Hypothalamus (tissue), 51 donors: ENCODE results near the gene MADD.

Experiments used
- DNase-seq, 51 donors: peaks; one replicate each; lab custom pipeline; 2025; lab: John Stamatoyannopoulos, UW

The MADD gene

DNA sequence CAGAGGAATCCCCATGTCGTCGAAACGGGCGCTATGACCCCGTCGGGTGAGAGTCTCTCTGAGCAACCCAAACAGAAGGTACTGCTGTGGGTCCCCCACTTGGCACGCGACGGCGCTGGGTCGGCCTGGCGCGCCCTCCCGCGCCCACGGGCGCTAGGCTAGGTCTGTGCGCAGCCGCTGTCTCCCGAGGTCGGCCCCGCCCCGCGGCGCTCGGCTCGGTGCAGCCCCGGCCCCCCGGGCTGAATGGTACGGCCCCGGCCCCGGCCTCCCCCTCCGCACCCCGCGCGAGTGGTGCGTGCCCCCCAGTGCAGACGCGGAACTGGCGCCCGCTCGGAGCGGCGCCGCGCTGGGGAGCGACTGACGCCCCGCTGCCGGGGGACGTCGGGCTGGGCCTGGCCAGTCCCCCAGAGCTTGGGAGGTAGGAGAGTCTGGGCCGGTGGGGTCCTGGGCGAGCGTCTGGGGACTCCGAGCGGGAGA is at the start of gene MADD:
Gene MADD, plus strand, starts transcription at position 305 of the 477 bp plus-strand sequence.
- DNase-seq, result peak in 48 of 51 donors; percentile 43 to 96 (median 85)

DNA sequence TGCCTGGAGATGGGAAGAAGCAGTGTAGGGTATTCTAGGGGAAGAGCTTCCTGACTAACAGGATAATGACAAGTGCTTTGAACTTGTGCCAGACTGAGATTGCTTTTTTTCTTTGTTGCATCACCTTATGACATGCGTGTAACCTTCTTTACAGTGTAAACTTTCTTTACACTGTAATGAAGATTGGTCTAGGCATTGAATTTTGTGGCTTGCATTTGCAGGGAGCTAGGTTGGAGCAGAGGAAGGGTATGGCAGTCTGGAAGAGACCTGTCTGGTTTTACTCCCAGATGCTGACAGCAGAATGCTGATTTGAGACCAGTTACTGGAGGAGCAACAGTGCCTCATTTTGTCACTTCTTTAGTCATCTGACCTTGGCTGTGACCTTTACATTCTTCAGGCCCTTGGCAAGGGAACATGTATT is 49.5 kb upstream of the MADD start:
- no peak for DNase-seq

DNA sequence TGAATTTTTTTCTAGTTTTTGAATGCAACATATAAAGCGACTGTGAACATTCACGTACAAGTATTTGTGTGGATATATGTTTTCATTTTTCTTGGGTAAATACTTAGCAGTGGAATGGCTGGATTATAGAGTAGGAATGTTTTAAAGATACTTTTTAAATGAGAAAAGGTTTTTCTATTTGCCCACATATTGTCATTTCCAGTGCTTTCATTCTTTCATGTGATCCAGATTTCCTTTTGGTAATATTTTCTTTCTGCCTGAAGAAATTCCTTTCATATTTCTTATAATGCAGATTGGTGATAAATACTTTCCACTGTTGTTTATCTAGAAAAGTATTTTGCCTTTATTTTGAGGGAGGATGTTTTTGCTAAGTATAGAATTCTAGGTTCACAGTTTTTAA is 47.2 kb upstream of the MADD start:
- DNase-seq, result no peak

DNA sequence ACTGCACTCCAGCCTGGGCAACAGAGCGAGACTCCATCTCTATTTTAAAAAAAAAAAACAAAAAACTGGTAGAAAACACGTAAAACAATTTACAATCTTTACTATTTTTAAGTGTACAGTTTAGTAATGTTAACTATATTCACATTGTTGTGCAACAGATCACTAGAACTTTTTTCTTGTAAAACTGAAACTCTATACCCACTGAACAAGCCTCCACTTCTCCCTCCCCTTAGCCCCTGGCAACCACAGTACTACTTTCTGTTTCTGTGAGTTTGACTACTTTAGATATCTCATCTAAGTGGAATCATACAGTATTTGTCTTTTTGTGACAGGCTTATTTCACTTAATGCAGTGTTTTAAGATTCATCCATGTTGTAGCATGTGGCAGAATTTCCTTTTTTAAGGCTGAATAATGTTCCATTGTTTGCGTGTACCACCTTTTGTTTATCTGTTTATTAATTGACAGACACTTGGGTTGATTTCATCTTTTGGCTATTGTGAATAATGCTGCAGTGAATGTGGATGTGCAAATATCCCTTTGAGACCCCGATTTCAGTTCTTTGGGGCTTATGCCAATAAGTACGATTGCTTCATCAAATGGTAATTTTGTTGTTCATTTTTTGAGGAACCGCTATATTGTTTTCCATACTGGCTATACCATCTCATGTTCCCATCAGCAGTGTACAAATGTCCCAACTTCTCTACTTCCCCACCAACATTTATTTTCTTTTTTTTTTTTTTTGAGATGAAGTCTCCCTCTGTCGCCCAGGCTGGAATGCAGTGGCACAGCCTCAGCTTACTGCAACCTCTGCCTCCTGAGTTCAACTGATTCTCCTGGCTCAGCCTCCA is 44.2 kb upstream of the MADD start:
- DNase-seq, result no peak

DNA sequence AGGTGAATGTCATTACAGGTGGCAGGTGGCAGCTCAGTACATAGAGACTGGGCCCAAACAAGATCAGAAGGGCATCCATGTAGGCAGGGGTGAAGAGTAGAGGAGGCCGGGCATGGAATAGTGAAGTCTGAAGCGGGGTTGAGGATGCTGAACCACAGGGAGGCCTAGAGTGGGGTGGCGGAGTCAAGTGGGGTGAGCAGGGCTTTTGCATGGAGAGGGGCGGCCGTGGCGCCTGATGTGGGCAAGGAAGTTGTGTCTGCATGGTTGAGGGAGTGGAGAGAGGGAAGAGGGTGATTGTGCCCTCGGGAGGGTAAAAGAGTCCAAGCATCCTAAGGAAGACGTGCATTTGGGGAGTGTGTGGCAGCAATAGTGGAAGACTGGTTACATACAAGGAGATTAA is 40.8 kb upstream of the MADD start:
- no peak for DNase-seq

DNA sequence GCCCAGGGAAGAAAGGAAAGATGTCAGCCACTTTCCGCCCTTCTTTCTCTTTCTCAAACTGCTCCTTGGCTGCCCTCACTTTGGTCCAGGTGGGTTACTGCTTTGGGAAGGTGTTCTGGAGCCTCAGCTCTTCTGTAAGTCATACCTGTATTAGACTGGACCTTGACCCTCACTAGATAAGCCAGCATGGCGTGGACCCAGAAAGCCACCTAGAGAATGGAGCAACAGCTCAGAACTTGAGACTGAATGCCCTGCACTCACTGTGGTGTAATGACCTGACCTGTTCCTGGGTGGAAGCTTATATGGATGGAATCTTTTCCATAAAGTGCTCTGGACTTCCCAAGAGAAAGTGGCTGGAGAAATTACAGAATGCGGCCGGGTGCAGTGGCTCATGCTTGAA is 36.9 kb upstream of the MADD start:
- DNase-seq, result no peak

DNA sequence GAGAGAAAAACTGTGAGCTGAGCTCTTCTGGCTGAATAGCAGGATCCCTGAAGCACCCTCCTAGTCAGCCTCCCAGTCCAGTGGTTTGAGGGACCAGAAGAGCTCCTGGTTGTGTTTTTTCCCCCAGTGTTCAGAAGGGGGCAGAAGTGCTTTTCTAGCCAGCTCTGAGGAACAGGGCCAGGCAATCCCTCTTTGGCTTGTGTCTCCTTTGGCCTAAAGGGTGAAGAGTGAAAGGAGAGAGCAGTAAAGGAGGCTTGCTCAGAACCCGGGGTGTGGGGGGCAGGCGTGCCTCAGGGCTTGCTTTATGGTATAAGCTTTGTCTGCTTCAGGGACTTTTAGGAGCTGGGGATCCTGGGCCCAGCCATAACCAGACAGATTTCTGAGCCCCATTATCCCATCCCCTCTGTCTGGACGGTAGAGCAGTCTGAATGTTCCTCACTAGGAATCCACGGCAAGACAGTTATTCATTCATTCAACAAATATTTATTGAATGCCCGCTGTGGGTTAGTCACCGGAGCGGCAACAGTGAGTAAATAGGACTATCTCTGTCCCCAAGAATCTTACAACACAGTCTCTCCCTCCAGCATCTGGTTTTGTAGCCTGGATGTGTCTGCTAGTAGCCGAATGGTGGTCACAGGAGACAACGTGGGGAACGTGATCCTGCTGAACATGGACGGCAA is 35.8 kb upstream of the MADD start:
- peak in 3 of 51 donors; percentile 5 to 29 (median 17) for DNase-seq

DNA sequence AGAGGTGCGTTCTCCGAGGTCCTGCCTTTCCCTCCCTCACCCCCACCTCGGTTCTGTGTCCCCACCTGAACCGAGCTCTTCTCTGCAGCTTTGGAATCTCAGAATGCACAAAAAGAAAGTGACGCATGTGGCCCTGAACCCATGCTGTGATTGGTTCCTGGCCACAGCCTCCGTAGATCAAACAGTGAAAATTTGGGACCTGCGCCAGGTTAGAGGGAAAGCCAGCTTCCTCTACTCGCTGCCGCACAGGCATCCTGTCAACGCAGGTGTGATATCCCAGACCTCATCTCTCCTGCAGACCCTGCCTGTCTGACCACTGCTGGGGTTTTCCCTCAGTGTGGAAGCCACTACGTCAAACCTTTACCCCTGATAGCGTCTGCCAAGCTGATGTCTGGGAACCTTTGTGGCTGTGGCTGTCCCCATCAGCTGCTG is 35.2 kb upstream of the MADD start:
- no peak for DNase-seq

DNA sequence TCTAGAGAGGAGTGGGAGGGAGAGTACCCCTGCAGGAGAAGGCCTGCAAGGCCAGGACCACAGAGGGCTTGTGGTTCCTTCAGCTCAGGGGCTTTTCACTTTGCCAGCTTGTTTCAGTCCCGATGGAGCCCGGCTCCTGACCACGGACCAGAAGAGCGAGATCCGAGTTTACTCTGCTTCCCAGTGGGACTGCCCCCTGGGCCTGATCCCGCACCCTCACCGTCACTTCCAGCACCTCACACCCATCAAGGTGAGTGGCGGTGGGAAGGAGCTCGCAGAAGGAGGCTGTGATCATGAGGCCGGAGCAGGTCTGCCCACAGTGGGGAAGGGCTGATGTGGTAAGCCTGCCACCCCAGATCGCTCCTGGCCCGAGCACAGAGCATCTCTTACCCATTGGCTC is 34.8 kb upstream of the MADD start:
- DNase-seq, result no peak

DNA sequence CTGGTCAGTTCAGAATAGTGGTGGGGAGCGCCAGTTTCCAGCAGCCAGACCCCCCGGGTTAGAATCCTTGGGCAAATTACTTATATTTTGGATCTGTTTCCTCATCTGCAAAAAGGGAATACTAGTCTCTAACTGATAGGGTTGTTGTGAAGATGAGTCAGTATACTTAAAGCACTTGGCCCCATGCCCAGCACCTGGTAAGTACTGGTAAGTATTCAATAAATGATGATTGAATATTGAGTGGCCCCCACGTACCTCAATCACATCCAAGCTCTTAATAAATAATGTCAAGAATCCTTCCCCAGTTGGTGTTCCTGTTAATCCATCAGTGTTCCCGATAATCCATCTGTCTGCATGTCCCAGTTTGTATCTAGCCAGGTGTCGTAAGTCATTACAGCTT is 33.5 kb upstream of the MADD start:
- no peak for DNase-seq

DNA sequence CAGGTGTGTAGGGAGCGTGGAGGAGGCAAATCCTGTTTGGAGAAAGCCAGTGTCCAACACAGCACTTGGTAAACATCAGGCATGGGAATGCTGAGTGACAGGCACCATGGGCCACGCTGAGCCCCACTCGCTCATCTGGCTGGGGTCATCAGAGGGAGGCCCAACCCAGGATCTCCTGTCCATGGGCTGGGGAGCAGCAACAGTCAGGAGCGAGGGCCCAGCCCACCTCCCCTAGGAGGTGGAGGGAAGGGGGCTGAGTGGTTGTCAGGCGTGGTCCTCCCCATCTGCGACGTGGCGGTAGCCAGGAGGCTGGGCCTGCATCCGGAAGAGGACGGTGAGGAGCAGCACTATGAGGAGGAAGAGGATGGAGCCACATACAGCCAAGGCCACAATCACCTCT is 30.1 kb upstream of the MADD start:
- DNase-seq, result no peak

DNA sequence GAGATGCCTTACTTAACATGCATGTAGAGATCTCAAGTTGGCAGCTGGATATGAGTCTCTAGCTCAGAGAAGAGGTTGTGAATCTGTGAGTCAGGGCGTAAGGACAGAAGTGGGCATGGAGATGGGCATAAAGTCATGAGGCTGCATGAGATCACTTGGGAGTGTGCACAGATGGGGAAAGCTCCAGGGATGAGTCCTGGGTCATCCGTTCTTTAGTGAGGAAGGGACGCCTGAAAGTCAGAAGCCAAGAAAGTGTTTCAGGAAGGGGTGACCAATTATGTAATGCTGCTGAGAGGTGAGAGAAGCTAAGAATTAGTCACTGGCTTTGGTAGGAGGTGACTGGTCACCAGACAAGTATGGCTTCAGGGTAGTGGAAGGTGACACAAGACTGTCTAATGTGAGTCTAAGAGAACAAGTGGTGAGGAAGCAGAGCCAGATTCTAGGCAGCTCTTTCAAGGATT is 28.1 kb upstream of the MADD start:
- no peak for DNase-seq

DNA sequence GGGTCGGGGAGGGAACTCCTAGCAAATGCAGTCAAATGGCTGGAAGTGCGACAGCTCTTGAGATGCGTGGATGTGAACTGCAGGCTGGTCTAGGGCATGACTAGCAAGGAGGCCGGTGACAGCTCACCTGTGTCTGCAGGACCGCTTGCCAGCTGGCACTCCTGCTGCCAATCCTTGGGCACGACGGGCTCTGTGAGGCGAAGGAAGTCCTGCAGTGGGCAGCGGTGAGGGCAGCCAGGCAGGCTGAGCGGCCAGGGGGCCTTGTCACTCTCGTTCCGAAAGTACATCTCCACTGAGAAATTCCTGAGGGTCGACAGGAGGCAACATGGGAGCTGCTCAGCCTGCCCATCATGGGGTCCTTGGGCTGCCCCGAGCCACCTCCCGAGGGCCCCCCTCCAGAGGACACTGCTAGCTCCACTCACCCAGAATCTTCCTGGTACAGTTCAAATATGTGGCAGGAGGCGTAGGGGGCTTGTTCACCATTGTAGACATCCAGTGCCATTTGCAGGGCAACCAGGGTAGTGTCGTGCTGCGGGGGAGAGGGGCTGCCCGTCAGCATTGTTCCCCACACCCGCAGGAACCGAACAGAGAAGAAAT is 27.2 kb upstream of the MADD start:
- DNase-seq, result no peak

DNA sequence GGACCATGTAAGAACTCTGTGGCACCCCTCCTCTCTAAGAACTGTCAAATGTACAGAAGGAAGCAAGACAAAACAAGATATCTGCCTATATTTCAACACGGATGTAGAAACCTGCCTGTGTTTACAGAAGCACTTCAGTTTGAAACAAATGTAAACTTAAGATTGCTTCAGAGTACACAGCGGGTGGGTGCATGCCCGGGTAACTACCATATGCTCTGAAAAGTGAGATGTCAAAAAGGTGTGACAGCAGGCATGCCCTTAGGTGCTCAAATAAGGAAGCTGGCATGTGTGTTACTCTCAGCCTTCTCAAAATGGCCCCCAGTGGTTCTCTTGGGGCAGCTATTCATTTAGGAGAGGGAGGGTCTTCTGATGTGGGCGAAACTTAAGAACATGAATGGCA is 26.5 kb upstream of the MADD start:
- no peak for DNase-seq

DNA sequence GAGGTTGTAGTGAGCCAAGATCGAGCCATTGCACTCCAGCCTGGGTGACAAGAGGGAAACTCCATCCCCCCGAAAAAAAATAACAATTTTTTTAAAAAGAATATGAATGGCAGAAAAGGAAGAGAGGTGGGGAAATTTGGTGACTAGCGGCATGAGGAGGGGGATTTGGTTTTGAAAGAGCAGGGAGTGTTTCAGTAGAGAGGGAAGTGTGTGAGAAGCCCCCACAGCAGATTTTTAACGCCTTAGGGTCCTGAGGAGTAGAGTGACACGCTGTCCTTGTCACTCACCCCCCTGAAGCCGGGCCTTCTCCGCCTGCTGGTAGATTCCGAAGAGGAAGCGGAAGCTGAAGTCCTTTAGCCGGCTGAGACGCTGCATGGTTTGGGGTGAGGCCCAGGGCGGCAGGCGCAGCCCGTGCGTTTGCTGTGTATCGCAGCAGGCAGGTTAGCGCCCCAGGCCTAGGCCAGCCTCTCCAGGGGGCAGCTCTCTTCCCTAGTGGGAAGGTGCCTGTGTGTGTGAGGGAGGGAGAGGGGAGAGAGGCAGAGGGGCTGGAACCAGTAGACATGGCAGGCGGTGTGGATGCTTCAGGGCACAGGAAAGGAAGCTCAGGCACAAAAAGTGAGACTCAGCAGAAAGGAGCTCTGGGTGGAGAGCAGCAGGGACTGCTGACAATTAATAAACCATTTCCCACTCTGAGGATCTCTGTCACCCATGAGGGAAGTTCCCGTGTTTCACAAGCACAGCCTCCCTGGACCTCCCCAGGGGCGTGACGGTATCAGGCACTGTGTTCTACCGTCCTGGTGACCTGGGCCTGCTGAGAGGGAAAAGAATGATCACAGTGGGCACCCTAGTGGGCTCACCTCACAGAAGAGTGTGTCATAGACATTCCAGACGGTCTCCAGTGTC is 25.2 kb upstream of the MADD start:
- peak in 1 of 51 donors; percentile 24 for DNase-seq

DNA sequence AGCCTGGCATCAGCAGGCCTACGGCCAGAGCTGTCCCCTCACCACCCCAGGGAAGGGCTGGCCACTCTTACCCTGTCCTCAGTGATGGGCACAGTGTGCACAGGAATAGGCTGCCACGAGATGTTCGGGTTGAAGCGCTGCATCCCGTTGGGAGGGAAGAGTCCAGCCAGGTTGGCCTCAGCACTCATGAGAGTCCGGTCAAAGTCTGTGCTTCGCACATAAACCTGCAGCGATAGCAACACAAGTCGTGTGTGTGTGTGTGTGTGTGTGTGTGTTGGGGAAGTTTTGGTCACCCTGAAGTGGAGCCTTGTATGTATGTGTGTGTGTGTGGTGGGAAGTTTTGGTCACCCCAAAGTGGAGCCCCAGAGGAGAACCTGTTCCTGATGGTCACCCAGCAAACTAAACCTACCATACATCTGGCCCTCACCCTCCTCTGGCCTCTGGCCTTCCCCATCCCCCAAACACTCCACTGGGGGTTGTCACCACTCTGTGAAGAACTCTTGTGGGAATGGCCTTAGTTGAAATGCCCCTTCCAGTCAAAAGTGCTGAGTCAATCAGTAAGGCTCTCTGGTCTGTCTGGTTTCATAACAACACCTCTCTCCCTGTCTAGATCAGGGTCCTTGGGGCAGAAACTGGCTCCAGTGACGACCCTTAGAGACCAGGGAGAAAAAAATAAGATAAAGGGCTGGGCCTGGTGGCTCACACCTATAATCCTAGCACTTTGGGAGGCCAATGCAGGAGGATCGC is 24.1 kb upstream of the MADD start:
- no peak for DNase-seq

DNA sequence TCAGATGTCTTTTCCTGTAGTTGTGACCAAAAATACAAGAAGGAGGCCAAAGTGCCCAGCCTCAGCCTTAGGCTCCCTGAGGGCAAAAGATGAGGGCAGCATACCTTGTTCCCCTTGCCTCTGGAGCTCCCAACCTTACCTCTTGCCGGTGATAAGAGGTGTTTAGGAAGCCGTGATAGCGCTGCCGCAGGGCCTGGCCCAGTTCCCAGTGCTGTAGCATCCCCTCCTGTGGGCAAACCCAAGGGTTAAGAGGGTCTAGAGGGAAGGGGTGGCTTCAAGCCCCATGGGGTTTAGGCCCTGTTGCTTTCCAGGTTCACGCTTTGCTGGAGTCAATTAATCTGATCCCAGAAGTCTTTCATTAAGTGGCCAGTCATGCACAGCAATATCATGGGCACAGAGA is 22.4 kb upstream of the MADD start:
- DNase-seq, result no peak

DNA sequence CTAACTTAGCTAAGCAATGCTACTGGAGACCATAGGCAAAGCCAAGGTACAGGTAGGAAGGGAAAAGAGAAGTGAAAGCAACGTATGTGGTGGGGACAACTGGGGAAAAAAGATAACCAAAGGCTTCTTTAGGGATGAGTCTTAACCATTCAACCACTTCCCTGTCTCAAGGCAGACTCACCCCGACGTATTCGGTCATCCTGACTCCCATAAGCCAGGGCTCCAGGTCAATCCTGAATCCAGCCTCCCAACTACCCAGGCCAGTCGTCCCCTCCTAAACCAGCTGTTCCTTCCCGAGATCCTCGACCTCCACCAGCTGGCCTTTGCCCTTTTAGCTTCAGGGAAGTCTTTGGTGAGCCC is 21.6 kb upstream of the MADD start:
- DNase-seq, result no peak

DNA sequence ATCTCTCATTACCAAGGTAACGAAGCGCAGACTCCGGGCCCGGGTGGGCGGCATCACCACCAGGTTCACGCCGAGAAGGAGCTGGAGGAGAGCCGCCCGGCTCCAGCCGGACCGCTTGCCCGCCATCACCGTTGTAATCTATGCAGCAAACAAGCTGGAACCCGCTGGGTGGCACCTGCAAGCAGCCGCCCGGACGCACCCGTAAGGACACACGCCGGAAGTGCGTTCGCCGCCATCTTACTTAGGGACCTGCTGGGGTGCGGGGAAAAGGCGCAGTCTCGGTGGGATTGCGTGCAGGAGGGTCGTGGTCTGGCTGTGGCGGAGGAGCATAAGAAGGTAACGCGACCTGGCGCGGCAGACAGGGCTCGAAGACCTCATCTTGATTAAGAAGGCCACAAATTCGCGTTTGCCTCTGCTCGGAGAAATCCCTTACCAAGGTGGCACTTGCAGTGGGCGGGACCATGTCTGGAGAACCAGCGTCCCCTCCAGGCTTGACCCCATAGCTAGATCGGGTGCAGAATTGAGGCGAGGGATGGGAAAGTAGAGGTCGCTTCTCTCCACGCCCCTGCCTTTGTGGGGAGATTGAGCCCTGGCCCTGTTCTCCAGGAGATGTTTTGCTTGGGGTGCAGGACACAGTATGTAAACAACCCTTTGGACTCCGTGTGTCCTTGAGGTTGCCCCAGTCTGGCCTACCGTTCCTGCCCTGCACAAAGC is 21.1 kb upstream of the MADD start, which contains the start of gene ACP2:
Gene ACP2, minus strand, starts transcription at position 151 of the 714 bp plus-strand sequence. Its CDS starts 25 bp downstream, at position 126.
- peak; percentile 60 to 96 (median 84) for DNase-seq
